22Rv1 (cell line): ENCODE results near the gene ATN1.

Experiments used
- H3K27ac ChIP-seq: fragments of 450-650 bp; 2 replicates; pipeline ENCODE4 v1.5.1; 2017
- ZFX ChIP-seq: fragments of 450-650 bp; IDR thresholded peaks from 2 replicates; pipeline ENCODE4 v1.6.1; 2017; ENCODE audit warnings: antibody characterized with exemption, borderline replicate concordance
- TF ChIP-seq, protein P1 (sequence below): fragments of 450-650 bp; IDR thresholded peaks from 2 replicates; pipeline ENCODE4 v1.5.1; 2017; ENCODE audit warnings: mild to moderate bottlenecking

The ATN1 gene

GRCh38 chr12:6946033-6946919 is 18.5 kb downstream of the ATN1 start:
- peak overlapping the region; percentile 100 for H3K27ac ChIP-seq
- TF ChIP-seq ZFX: no peak
- TF ChIP-seq, protein P1, sequence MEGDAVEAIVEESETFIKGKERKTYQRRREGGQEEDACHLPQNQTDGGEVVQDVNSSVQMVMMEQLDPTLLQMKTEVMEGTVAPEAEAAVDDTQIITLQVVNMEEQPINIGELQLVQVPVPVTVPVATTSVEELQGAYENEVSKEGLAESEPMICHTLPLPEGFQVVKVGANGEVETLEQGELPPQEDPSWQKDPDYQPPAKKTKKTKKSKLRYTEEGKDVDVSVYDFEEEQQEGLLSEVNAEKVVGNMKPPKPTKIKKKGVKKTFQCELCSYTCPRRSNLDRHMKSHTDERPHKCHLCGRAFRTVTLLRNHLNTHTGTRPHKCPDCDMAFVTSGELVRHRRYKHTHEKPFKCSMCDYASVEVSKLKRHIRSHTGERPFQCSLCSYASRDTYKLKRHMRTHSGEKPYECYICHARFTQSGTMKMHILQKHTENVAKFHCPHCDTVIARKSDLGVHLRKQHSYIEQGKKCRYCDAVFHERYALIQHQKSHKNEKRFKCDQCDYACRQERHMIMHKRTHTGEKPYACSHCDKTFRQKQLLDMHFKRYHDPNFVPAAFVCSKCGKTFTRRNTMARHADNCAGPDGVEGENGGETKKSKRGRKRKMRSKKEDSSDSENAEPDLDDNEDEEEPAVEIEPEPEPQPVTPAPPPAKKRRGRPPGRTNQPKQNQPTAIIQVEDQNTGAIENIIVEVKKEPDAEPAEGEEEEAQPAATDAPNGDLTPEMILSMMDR: 0 out of 2 replicates have a peak, but pooled peaks have one; percentile 5

- TF ChIP-seq, protein P1: no peak
- TF ChIP-seq ZFX: no peak
- peak overlapping the region; percentile 100 for H3K27ac ChIP-seq
Measured at GRCh38 chr12:6946920-6947374, 19.2 kb downstream of the ATN1 start.

- TF ChIP-seq, protein P1: no peak
- no peak for TF ChIP-seq ZFX
Measured at GRCh38 chr12:6947615-6948014, 19.9 kb downstream of the ATN1 start.

GRCh38 chr12:6948873-6949594 is 21.3 kb downstream of the ATN1 start:
- H3K27ac ChIP-seq: 0 out of 2 replicates have a peak overlapping the region, but pooled peaks have one; percentile 3
- no peak for TF ChIP-seq ZFX
- TF ChIP-seq, protein P1: no peak

More at GRCh38 chr12:6947615-6948014, 19.9 kb downstream of the ATN1 start:
- H3K27ac ChIP-seq: no peak overlapping the region

DNA sequence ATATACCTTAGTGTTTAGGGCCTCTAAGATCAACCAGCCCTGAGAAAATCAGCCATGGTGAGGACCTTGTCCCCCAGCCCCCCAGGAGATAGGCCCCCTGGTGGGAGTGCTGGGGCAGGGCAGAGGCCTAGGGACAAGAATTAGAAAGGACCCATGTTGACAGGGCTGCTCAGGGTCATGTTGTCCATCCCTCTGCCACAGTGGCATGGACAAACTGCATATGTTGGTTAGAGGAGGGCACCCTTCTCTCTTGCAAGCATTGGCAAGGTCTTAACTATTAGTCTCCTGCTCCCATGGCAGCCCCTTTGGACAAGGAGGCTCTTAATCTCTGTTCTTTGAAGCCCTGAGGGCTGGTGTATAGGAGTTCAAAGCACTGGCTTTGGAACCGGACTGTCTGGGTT is 22.6 kb downstream of the ATN1 start:
- H3K27ac ChIP-seq: 0 out of 2 replicates have a peak overlapping the region, but pooled peaks have one; percentile 2
- TF ChIP-seq ZFX: no peak
- TF ChIP-seq, protein P1: peak; percentile 30

DNA sequence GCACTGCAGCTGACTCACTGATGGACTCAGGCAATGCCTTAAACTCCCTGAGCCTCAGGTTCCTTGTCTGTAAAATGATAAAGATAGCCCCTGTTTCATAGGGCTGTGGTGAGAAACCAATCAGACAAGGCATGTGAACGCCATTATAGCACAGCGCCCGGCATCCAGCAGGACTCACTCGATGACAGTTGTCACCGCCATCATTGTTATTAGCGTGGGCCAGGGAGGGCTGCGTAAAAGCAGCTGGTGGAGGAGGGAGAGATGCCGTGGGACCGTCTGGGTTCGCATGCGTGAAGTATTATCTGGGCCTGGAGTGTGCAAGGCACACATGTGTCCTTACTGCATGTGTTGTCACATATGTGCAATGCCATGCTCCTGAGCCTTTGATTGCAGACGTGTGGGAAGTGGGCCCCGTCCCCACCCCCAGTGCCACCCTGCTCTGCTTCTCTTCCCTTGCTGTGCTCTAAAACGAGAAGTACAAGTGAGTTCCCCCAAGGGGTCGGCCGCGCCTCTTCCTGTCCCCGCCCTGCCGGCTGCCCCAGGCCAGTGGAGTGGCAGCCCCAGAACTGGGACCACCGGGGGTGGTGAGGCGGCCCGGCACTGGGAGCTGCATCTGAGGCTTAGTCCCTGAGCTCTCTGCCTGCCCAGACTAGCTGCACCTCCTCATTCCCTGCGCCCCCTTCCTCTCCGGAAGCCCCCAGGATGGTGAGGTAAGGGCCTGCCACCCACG is 23.2 kb downstream of the ATN1 start, which contains the start of gene PTPN6:
Gene PTPN6, plus strand, starts transcription at position 546 of the 730 bp plus-strand sequence. Its CDS starts 157 bp downstream, at position 703.
- TF ChIP-seq, protein P1: no peak
- TF ChIP-seq ZFX: no peak
- H3K27ac ChIP-seq: 0 out of 2 replicates have a peak within 1 kb of the TSS, but pooled peaks have one; percentile 2
